PC-3 (cell line): Measurements from ENCODE around the gene CEP85L. TPM values are rescaled to one million over a fixed set of nuclear protein-coding genes. Genes with fewer than 3 reads are reported as not detected.
A peak's percentile ranks its signal among the peaks of the same experiment; 100 is the strongest.

Experiments
- ATAC-seq: fragments of 200-7000 bp; cut with Tn5 transposase; 2 replicates; pipeline ENCODE4 v1.9.1; 2020; ENCODE audit warnings: mild to moderate bottlenecking, moderate library complexity
- BruUV-seq: library from RNA; stranded (reverse); fragments of 400-500 nt; replicated peaks from 2 replicates; lab custom pipeline; 2021; lab: Mats Ljungman, UMichigan
- CTCF ChIA-PET: fragments of 300-600 bp; sonication (Branson Sonifier 250); formaldehyde crosslinking; loops from one replicate; lab custom pipeline; 2022; ENCODE audit warnings: antibody characterized with exemption; lab: Charles Lee
- POLR2A ChIA-PET: fragments of 300-600 bp; sonication (Branson Sonifier 250); formaldehyde crosslinking; loops from one replicate; lab custom pipeline; 2022; ENCODE audit warnings: antibody characterized with exemption; ENCODE audit not compliant: unreplicated experiment; lab: Charles Lee
- DNase-seq: peaks from one replicate; pipeline ENCODE4 v3.0.0-alpha.2; 2015
- H2AFZ ChIP-seq: fragments of 300-600 bp; sonication (generic); 2 replicates; pipeline ENCODE4 v1.6.0; 2016; ENCODE audit warnings: antibody characterized with exemption, low read length
- H3F3A ChIP-seq: fragments of 300-600 bp; sonication (generic); one replicate; pipeline ENCODE4 v1.6.0; 2017; ENCODE audit warnings: antibody characterized with exemption, low read length, control low read depth, mild to moderate bottlenecking; ENCODE audit not compliant: unreplicated experiment
- H3K27ac ChIP-seq: fragments of 300-600 bp; sonication (generic); 2 replicates; pipeline ENCODE4 v1.5.1; 2016; ENCODE audit warnings: mild to moderate bottlenecking, low read length
- H3K27me3 ChIP-seq: fragments of 300-600 bp; sonication (generic); 2 replicates; pipeline ENCODE4 v1.6.1; 2016; ENCODE audit warnings: low read length, mixed read lengths
- H3K36me3 ChIP-seq: fragments of 300-600 bp; sonication (generic); 2 replicates; pipeline ENCODE4 v1.6.1; 2016; ENCODE audit warnings: low read depth, mixed run types, low read length, mixed read lengths
- H3K4me1 ChIP-seq: fragments of 300-600 bp; sonication (generic); 2 replicates; pipeline ENCODE4 v1.5.1; 2016; ENCODE audit warnings: low read length; ENCODE audit not compliant: insufficient read depth
- H3K4me2 ChIP-seq: fragments of 300-600 bp; sonication (generic); 2 replicates; pipeline ENCODE4 v1.6.0; 2016; ENCODE audit warnings: low read length
- H3K4me3 ChIP-seq: fragments of 300-600 bp; sonication (generic); 2 replicates; pipeline ENCODE4 v1.5.1; 2016; ENCODE audit warnings: mild to moderate bottlenecking, low read length, mixed read lengths
- H3K79me2 ChIP-seq: fragments of 300-600 bp; sonication (generic); 2 replicates; pipeline ENCODE4 v1.6.1; 2017; ENCODE audit warnings: low read length, mixed read lengths
- H3K9ac ChIP-seq: fragments of 300-600 bp; sonication (generic); 2 replicates; pipeline ENCODE4 v1.6.0; 2016; ENCODE audit warnings: mild to moderate bottlenecking, low read length
- H3K9me2 ChIP-seq: fragments of 300-600 bp; sonication (generic); replicated peaks from 2 replicates; pipeline ENCODE4 v1.6.1; 2016; ENCODE audit warnings: mixed run types, low read length, mixed read lengths
- H3K9me3 ChIP-seq: fragments of 300-600 bp; sonication (generic); 2 replicates; pipeline ENCODE4 v1.6.1; 2016; ENCODE audit warnings: low read length, mixed read lengths
- H4K20me1 ChIP-seq: fragments of 300-600 bp; sonication (generic); 2 replicates; pipeline ENCODE4 v1.6.1; 2016; ENCODE audit warnings: low read length, mixed read lengths
- EZH2 ChIP-seq: fragments of 300-600 bp; sonication (generic); IDR thresholded peaks from one replicate; pipeline ENCODE4 v1.6.1; 2017; ENCODE audit warnings: antibody characterized with exemption, mild to moderate bottlenecking, low read length; ENCODE audit not compliant: unreplicated experiment
- EZH2phosphoT487 ChIP-seq: fragments of 300-600 bp; sonication (generic); IDR thresholded peaks from 2 replicates; pipeline ENCODE4 v1.6.1; 2018; ENCODE audit warnings: mild to moderate bottlenecking, antibody characterized with exemption, low read length, borderline replicate concordance
- intact Hi-C: fragments of 100-400 bp; cut with micrococcal nuclease; formaldehyde crosslinking; loops from 2 replicates; pipeline ENCODE4 v1.9.0; 2023
- total RNA-seq: library from RNA; depleted of rRNA; stranded (reverse); fragments of >200 nt; gene quantifications from 2 replicates; pipeline ENCODE4 v1.2.3, GENCODE V29; 2014
- TF ChIP-seq, protein P1 (sequence below): fragments of 300-600 bp; sonication (generic); conservative IDR thresholded peaks from 2 replicates; pipeline ENCODE4 v1.5.1; 2017; ENCODE audit warnings: antibody characterized with exemption, low read depth, mild to moderate bottlenecking, low read length

Gene CEP85L
- total RNA-seq, 1 experiment from 2014 or later = 7.8 TPM

DNA sequence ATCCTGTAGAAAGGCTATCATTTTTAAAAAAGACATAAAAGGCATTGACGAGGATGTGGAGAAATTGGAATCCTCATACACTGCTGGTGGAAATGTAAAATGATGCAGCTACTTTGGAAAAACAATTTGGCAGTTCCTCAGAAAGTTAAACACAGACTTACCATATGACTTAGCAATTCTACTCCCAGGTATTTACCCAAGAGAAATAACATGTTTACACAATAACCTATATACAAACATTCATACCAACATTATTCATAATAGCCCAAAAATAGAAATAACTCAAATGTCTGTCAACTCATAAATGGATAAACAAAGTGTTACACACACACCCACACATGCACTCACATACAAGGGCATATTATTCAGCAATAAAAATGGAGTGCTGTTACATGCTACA lies 23.4 kb upstream of the CEP85L start:
- Histone ChIP-seq H3F3A (no peaks in the 10 kb centered on the region), H3K4me2 (no peak overlapping the region), H3K36me3 (no peaks in the 10 kb centered on the region), H3K9me3 (no peaks in the 10 kb centered on the region), H3K9ac (no peak overlapping the region), H3K9me2 (no peaks in the 10 kb centered on the region), H3K79me2 (no peaks in the 10 kb centered on the region), H4K20me1 (no peaks in the 10 kb centered on the region), H3K4me1 (peaks cover 17% of the 10 kb centered on the region), H3K27me3 (no peaks in the 10 kb centered on the region), H3K27ac (peak overlapping the region; percentile 10; the same call in 1 of the 2 replicates), H2AFZ (no peak overlapping the region), H3K4me3 (no peak overlapping the region)
- ChIA-PET CTCF (no interaction called here), POLR2A (no interaction called here)
- DNase-seq = peak; percentile 51
- ATAC-seq = peak; percentile 80
- intact Hi-C loops = loop anchor here (2.0 kb wide), 1 partner anchor 34 kb away; no protein-coding TSS in a partner anchor
- no peak for TF ChIP-seq EZH2
- TF ChIP-seq, protein P1, sequence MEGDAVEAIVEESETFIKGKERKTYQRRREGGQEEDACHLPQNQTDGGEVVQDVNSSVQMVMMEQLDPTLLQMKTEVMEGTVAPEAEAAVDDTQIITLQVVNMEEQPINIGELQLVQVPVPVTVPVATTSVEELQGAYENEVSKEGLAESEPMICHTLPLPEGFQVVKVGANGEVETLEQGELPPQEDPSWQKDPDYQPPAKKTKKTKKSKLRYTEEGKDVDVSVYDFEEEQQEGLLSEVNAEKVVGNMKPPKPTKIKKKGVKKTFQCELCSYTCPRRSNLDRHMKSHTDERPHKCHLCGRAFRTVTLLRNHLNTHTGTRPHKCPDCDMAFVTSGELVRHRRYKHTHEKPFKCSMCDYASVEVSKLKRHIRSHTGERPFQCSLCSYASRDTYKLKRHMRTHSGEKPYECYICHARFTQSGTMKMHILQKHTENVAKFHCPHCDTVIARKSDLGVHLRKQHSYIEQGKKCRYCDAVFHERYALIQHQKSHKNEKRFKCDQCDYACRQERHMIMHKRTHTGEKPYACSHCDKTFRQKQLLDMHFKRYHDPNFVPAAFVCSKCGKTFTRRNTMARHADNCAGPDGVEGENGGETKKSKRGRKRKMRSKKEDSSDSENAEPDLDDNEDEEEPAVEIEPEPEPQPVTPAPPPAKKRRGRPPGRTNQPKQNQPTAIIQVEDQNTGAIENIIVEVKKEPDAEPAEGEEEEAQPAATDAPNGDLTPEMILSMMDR = no peak
- TF ChIP-seq EZH2phosphoT487 = no peak
- BruUV-seq = no TSS peak

DNA sequence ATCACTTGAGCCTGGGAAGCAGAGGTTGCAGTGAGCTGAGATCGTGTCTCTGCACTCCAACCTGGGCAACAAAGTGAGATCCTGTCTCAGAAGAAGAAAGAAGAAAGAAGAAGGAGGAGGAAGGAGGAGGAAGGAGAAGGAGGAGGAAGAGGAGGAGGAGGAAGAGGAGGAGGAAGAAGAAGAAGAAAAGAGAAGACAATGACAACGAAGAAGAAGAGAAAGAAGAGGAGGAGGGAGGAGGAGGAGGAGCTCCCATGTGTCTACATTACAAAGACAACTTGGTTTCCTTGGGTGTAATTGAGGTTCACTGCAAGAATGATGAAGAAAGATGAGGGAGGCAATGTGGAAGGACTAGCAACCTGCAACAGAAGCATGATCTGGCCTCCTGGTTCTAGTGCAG lies 21.3 kb upstream of the CEP85L start:
- peaks cover 16% of the 10 kb centered on the region; the same call in 1 of the 2 replicates for H3K4me1 ChIP-seq
- no TSS peak for BruUV-seq
- no peak for TF ChIP-seq EZH2
- TF ChIP-seq, protein P1 = no peak
- no peak for TF ChIP-seq EZH2phosphoT487
- H3K27ac ChIP-seq = no peak overlapping the region
- no peaks in the 10 kb centered on the region for H3K27me3 ChIP-seq
- H3F3A ChIP-seq = no peaks in the 10 kb centered on the region
- no peak overlapping the region for H3K9ac ChIP-seq
- POLR2A ChIA-PET = no interaction called here
- intact Hi-C loops = no loop called here
- H2AFZ ChIP-seq = no peak overlapping the region
- H3K4me2 ChIP-seq = no peak overlapping the region
- H3K36me3 ChIP-seq = no peaks in the 10 kb centered on the region
- DNase-seq (no peak), ATAC-seq (no peak)
- CTCF ChIA-PET = no interaction called here
- H3K79me2 ChIP-seq = no peaks in the 10 kb centered on the region
- no peaks in the 10 kb centered on the region for H4K20me1 ChIP-seq
- H3K4me3 ChIP-seq = no peak overlapping the region
- no peaks in the 10 kb centered on the region for H3K9me2 ChIP-seq
- no peaks in the 10 kb centered on the region for H3K9me3 ChIP-seq

DNA sequence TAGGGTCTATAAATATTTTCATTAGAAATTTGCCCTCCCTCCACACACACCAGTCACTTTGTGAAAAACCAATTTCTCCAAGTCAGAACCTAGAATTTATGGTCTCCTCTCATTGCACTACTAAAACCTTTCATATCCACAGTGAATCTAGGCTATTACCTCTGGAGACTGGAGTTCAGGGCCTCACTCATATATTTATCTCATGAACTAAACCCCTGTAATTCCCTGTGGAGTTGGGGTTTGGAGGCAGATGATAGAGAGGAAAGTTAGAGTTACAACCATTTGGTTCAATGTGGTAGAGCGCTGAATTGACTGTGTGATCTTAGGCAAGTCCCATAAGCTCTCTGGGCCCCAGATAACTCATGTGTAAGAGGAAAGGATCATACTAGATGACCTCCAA lies 18.2 kb upstream of the CEP85L start:
- Histone ChIP-seq H3F3A (no peaks in the 10 kb centered on the region), H3K4me1 (peaks cover 16% of the 10 kb centered on the region; the same call in 1 of the 2 replicates), H3K4me2 (no peak overlapping the region), H2AFZ (no peak overlapping the region), H3K36me3 (no peaks in the 10 kb centered on the region), H3K9me2 (no peaks in the 10 kb centered on the region), H4K20me1 (no peaks in the 10 kb centered on the region), H3K27me3 (no peaks in the 10 kb centered on the region), H3K27ac (no peak overlapping the region), H3K9me3 (no peaks in the 10 kb centered on the region), H3K4me3 (no peak overlapping the region), H3K79me2 (no peaks in the 10 kb centered on the region), H3K9ac (no peak overlapping the region)
- no TSS peak for BruUV-seq
- POLR2A ChIA-PET = no interaction called here
- intact Hi-C loops = no loop called here
- CTCF ChIA-PET = no interaction called here
- no peak for DNase-seq
- no peak for ATAC-seq
- no peak for TF ChIP-seq EZH2
- TF ChIP-seq EZH2phosphoT487 = no peak
- TF ChIP-seq, protein P1 = no peak
